SKM-1 (cell line): Measurements from ENCODE around the gene CEP120.
"Not testable (repeated sequence)": the region's sequence is repeated elsewhere in the genome, so short reads cannot be mapped to it uniquely, and the experiment has no call there.

Experiments used
- DNase-seq: peaks from one replicate; lab custom pipeline; 2025; ENCODE audit not compliant: unreplicated experiment; lab: John Stamatoyannopoulos, UW

The CEP120 gene

GRCh38 chr5:123391009-123391408, 32.2 kb downstream of the CEP120 start:
- DNase-seq, result no peak

GRCh38 chr5:123389794-123390193, 33.4 kb downstream of the CEP120 start:
- DNase-seq, result no peak

- DNase-seq, result no peak
Observed at GRCh38 chr5:123387313-123387712, 35.9 kb downstream of the CEP120 start.

GRCh38 chr5:123382252-123382651, 41.0 kb downstream of the CEP120 start:
- no peak for DNase-seq

GRCh38 chr5:123371575-123372179, 51.5 kb downstream of the CEP120 start:
- no peak for DNase-seq

- DNase-seq, result no peak
Observed at GRCh38 chr5:123369371-123369968, 53.7 kb downstream of the CEP120 start.

- no peak for DNase-seq
Observed at GRCh38 chr5:123367739-123368138, 55.5 kb downstream of the CEP120 start.

GRCh38 chr5:123365156-123365555, 58.0 kb downstream of the CEP120 start:
- DNase-seq, result no peak

- DNase-seq, result no peak
Observed at GRCh38 chr5:123364441-123365155, 58.6 kb downstream of the CEP120 start.

GRCh38 chr5:123360910-123361309, 62.3 kb downstream of the CEP120 start:
- DNase-seq, result no peak

GRCh38 chr5:123360201-123360571, 63.0 kb downstream of the CEP120 start:
- DNase-seq, result no peak

- DNase-seq, result no peak
Observed at GRCh38 chr5:123359454-123360200, 63.6 kb downstream of the CEP120 start.

GRCh38 chr5:123358751-123359150, 64.5 kb downstream of the CEP120 start:
- DNase-seq, result no peak

- no peak for DNase-seq
Observed at GRCh38 chr5:123358304-123358703, 64.9 kb downstream of the CEP120 start.

- DNase-seq, result no peak
Observed at GRCh38 chr5:123351820-123352219, 71.4 kb downstream of the CEP120 start.

GRCh38 chr5:123351240-123351639, 72.0 kb downstream of the CEP120 start:
- no peak for DNase-seq

- no peak for DNase-seq
Observed at GRCh38 chr5:123350742-123351141, 72.5 kb downstream of the CEP120 start.

- DNase-seq, result no peak
Observed at GRCh38 chr5:123344816-123345426, 78.3 kb downstream of the CEP120 start.

- no peak for DNase-seq
Observed at GRCh38 chr5:123340928-123341327, 82.3 kb downstream of the CEP120 start.

GRCh38 chr5:123308377-123308776, 114.8 kb downstream of the CEP120 start:
- not testable (repeated sequence) for DNase-seq

- no peak for DNase-seq
Observed at GRCh38 chr5:123305751-123306150, 117.5 kb downstream of the CEP120 start.
